HG03432 (cell line): Measurements from ENCODE around the gene DAPP1.
A peak's percentile ranks its signal among the peaks of the same experiment; 100 is the strongest.
"Not testable (repeated sequence)": the region's sequence is repeated elsewhere in the genome, so short reads cannot be mapped to it uniquely, and the experiment has no call there.

Source experiments
- ATAC-seq: cut with Tn5 transposase; IDR thresholded peaks from one replicate; pipeline ENCODE4 v1.9.1; 2021; ENCODE audit warnings: mild to moderate bottlenecking, moderate library complexity; ENCODE audit not compliant: unreplicated experiment

DAPP1 gene, protein sequence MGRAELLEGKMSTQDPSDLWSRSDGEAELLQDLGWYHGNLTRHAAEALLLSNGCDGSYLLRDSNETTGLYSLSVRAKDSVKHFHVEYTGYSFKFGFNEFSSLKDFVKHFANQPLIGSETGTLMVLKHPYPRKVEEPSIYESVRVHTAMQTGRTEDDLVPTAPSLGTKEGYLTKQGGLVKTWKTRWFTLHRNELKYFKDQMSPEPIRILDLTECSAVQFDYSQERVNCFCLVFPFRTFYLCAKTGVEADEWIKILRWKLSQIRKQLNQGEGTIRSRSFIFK

DNA sequence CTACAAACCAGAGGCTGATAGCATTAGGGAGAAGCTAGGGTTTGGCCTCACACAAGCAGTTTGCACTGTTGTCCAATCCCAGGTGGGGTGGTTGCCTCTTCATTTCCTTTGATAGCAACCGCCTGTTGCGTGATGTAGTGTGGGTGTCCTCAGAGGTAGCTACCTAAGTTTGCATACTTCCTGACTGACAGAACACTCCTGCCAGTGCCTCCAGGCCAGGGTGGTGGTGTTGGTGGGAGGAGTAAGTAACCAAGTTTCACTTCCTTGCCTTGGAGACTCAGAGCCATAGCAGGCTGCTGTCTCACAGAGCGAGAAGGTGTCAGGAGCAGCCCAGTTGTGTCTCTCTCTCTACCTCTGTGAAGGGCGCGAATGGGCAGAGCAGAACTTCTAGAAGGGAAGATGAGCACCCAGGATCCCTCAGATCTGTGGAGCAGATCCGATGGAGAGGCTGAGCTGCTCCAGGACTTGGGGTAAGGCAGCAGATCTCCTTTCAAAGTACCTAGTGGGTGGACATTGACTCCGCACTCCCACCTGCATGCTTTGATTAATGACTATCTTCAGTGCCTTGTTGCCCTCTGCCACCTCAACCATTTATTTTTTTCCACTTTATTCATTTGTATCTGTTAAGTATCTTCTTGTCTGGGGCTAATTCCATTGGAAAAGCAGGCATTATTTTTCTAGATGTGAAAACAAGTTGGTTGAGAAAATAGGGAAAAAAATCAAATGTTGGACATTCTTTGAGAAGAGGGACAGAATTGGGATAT, at the start of gene DAPP1:
Gene DAPP1 (plus strand): TSS at position 283 of the 764 bp plus-strand sequence. CDS start 87 bp downstream, at position 370.
- ATAC-seq, result peak; percentile 96

DNA sequence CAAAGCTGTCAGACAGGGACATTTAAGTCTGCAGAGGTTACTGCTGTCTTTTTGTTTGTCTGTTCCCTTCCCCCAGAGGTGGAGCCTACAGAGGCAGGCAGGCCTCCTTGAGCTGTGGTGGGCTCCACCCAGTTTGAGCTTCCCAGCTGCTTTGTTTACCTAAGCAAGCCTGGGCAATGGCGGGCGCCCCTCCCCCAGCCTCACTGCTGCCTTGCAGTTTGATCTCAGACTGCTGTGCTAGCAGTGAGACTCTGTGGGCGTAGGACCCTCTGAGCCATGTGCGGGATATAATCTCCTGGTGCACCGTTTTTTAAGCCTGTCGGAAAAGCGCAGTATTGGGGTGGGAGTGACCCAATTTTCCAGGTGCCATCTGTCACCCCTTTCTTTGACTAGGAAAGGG, 45.8 kb upstream of the DAPP1 start:
- ATAC-seq, result not testable (repeated sequence)

DNA sequence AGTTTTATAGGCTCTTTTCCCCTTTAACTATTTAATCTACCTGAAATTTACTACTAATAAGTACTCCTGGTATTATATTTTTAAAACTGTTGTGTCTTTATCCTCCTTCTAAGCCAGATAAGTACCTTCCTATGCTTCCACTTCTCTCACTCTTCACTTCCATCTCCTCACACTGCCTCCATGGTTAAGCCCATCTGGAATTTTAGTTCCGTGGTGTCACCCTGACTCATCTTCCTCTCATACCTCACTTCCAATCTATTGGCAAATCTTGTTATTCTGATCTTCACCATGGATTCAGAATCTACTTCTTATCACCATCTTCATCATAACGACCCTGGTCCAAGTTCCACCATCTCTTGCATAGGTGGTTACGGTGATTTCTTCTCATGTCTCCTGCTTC, 32.7 kb upstream of the DAPP1 start:
- no peak for ATAC-seq

DNA sequence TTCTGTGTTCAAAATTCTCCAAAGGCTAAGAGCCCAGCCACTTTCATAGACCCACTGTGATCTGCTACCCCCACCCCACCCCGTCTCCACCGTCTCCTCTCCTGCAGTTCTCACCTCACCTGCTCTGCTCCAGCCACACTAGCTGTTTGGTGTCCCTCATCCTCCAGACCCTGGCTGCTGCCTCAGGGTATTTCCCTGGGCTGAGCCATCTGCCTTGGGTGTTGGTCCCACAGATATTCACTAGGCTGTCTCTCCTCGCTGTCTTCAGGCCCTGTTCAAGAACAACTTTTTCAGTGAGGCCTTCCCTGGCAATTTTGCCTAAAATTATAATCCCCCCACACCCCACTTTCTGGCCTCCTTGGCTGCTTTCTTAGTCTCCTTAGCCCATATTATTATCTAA, 31.8 kb upstream of the DAPP1 start:
- ATAC-seq, result no peak

DNA sequence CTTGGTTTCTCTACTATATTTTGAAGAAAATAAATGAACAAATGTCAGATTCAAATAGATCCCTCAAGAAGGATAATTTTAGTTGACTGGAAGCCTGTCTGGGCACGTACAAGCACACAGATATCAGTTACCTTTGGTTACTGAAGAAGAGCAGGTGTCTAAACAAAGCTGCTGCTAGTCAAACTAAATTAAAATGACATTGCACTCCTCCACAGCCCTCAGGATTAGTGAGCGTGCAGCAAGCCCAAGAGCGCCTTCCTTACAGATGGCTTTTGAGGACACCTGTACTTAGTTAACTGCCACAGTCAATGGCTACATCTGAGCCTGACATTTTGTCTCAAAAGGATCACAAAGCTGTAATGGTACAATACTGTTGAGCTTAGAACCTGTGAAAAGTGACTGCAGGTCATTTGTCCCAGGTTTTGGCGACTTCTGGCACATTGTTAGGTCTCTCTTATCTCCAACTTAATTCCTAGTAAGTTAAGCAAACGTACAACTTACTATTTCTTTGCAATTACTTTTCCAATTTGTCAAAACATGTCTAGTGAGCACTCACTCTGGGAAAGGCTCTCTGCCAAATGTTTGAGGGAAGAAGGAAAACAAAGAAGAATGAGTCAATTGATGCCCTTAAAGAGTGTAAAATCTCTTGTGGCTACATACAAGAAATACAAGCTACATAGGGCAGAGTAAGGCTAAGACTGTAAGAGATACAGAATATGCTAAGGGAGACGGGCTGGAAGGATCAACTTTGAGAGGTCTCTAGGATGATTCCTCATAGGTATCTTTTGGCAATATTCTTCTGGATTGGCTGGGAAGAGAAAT, 25.6 kb upstream of the DAPP1 start:
- ATAC-seq, result no peak

DNA sequence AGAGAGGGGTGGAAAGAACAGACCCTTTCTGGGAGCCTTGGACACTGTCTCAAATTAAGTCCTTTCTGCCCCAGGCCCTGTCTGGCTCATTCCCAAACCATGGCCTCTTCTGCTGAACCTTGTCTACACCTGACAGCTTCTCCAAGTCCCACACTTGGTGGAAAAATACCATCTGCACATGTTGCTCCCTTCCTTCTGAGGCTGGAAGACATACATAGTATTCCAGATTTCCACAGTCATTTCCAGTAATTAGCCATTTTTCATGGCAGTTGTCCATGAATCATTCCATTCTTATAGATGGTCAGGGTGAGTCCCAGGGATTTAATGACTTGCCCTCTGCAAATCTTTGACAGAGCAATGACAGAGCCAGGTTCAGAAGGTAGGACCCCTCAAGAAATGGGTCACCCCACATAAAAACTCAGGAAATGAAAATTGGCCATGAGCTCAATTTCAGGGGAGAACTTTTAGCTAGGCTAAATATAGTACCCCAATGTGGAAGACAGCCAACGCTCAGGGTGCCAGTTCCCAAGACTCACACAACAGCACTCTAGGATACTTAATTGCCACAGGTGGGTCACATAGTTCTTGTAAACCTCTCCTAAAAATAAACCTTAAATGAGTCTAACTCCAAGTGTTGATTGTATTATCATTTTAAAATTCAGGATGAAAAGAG, 16.2 kb upstream of the DAPP1 start:
- ATAC-seq, result no peak

DNA sequence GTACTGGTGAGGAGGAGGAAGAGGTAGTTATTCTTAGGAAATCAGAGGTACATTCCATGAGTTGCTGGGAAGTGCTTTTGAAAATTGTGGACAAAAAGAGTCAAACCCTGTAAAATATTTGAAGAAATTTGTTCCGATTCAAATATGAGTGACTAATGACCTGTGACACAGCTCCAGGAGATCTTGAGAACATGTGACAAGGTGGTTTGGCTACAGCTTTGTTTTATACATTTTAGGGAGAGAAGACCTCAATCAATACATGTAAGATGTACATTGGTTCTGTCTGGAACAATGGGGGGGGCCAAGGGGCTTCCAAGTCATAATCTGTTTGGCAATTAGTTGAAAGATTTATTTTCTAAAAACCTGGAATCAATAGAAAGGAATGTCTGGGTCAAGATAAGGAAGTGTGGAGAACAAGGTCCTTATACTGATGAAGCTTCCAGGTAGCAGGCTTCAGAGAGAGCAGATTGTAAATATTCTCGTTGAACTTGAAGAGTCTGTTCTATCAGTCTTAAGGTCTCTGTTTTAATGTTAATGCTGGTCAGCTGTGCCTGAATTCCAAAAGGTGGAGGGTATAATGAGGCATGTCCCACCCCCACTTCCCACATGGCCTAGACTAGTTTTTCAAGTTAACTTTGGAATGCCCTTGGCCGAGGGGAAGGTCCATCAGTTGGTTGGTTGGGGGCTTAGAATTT, 15.5 kb upstream of the DAPP1 start:
- no peak for ATAC-seq

DNA sequence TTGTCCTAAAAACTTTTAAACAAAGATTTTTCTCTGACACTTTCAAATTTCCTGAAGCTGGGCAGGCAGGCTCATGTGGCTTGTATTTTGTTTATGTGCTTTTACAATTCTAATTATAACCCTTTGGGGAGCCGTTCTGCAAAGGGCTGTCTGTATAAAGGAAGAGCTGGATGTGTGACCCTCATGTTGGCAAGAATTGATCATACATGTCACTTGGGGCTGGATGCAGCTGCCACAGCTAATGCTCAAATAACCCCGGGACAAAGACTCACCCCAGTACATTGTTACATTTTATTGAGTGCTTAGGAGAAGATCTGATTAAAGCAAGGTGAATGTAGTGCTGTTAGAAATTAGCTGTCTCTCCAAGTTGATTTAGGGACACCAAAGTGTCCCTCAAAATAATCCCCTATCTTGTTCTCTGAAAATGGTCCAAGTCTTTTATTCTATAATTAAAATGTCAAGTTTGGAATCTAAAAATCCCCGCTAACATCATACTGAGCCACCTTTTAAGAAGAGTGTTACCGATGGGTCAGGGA, 13.0 kb upstream of the DAPP1 start:
- no peak for ATAC-seq

DNA sequence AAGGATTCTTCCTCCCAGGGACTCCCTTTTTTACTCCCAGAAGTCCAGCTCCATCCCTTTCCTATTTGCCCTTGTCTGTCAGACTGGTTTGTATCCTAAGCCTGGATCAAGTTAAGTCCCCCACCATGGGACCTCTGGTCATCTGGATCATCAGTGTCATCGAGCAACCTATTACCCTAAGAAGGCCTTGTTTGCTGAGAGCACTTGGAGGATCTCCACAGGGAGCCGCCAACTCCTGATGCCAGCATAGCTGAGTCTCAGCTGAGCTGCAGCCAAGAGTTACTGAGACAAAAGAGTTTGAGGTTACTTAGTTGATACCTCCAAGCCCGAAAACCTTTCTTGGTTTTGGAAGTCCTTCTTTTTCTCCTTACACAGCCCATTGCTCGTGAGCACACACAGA, 10.1 kb upstream of the DAPP1 start:
- no peak for ATAC-seq

DNA sequence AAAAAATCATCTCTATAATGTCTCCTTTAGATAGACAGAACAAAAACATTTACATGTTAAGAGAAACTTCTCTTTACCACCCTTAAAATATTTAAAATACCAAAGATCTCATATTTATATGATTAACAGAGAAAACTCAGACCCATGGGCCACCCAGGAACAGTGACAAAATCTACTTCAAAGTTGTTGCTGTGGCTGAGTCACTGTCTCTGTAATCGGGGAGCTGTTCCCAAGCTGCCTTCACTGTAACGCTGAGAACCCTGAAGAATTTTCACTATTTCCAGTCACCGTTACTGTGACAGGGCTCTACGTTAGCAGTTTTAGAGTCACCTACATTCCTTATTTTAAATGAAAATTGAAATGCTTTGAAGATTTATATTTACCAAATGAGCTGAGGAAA, 9.0 kb upstream of the DAPP1 start:
- no peak for ATAC-seq

DNA sequence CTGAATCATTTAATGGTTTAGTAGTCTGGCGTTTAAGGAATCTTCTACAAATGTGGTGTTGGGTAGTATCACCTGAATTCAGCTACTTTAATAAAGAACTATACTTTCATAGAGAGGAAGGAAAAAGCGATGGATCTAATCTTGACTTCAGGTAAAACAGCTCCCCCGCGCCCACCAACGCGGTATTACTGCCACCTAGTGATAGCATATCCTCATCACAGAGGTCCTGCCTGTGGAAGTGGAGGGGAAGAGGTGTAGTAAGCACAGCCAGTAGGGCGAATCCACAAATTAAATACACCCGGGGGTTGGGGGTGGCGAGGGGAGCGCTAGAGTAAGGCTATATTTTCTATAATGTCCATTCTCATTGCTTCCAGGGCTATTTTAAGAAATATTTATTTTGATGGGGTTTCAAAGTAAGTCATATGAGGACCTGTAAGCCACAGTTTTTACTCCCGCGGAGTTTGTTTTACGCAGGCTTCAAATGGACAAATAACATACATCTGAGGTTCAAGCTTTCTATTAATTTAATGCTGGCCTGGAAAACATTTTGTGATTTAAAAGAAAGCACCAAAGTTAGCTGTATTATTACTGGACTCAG, 8.3 kb upstream of the DAPP1 start:
- ATAC-seq, result peak; percentile 90

DNA sequence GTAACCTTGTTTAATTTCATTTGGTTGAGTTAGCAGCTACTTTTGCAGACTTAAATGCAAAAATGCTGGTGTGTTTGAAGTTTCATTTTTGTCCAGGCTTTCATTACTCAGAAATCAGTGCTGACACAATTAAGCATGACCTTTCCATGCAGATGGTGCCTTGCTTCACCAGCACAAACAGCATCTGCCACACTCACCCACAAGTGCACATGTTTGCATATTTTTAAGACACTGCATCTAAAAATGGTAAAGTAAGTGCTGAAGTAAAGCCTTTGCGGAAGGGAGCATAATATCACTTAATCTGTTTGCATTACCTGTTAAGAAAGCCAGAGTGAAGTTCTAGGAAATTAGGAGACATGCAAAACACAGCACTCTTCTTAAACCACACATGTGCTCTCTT, 7.3 kb upstream of the DAPP1 start:
- no peak for ATAC-seq

DNA sequence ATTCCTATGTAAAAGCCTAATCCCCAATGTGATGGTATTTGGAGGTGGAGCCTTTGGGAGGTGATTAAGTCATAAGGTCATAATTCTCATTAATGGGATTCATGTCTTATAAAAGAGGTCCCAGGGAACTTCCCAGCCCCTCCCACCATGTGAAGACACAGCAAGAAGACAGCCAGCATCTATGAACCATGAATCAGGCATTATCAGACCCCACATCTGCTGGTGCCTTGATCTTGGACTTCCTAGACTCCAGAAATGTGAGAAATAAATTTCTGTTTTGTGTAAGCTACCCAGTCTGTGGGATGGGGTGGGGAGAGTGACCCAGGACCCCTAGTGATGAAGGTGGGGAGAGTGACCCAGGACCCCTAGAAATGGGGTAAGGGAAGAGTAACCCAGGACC, 6.1 kb upstream of the DAPP1 start:
- ATAC-seq, result no peak

DNA sequence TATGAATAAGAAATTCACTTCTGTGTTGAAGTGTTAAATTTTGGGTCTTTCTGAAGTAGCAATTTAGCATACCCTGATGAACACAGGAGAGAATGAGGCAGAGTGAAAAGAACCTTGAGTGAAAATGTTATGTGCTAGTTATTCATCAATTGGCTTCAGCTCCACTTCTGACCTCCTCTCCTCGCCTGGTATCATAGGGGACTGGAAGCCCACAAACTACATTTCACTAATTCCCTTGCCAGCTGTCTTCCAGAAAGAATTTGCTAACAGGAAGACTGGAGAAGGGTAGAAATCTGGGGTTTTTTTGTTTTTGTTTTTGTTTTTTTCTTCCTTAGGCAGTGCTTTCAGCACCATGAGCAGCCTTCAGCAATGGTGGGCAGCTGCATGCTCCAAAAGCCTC, 5.5 kb upstream of the DAPP1 start:
- ATAC-seq, result no peak

DNA sequence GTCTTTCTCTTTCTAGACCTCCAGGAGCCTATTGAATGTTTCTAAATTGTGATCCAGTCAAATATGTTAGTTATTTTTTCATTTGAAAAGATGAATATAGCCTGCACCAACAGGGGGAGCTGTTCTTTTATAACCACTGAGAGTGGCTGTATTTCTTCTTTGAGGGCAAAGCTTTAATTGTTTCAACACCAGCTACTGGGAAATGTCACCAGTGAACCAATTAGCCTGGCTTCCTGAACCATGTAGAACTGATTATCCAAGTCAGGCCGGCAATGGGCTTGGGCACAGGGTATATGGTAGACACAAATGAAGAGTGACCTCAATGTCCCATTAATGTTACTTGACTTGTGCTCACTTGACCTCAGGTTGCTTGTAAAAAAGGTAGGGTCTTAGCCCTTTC, 4.8 kb upstream of the DAPP1 start:
- ATAC-seq, result no peak

DNA sequence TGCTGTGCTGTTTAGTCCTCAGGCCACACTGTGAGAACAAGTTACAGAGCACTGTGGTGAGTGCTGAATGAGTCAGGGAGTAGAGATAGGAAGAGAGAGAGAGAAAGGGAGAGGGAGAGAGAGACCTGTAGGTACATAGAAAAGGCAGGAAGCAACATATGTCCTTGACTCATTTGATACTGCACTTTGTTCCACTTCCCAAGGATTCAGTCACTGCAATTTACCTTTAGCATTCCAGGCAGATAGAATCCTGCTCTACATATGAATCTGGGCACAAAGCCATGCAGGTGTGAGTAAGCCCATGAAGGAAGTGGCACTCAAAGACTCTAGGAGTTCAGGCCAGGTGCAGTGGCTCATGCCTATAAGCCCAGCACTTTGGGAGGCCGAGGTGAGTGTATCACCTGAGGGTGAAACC, 1.0 kb upstream of the DAPP1 start:
- ATAC-seq, result no peak

DNA sequence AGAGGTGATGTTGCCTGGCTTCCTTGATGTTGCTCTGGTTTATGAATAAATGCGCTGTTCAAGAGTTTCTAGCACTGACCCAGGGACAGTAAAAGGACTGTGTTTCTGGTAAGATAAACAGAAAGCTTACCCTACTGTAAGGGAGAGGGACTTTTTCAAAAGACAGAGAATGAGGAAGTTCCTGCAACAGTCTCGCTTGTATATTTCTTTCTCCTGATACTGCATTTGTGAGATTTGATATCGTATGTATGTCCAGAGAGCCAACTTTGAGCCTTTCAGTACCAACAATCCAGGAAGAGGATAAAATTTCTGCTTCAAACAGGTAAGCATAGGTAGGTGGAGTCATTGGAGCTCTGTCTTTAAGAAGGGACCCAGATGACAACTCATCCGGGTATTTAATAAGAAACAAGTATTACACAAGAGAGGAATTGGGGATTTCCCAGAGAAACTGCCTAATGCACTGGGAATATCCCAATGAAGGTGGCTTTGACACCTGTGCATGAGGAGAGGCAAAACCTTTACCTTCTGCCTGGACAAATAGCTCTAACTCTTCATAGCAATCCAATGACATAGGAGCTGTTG, 773 bp downstream of the DAPP1 start:
- peak; percentile 17 for ATAC-seq

DNA sequence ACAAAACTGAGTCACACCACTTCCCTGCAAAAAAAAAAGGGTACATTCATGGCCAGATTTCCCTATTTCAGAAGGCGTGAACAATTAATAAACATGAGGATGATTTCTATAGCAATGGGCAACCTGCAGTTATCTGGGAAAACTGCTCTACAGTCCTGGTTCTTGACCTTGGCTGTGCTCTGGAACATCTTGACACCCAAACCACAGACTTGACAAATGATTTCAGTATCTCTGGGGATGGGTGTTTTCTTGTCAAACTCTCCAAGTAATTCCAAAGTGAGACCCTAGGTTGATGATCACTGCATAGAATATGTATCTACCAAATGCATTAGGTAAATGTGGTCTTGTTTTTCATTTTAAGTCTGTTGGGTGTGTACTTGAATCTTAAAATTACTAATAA, 2.0 kb downstream of the DAPP1 start:
- ATAC-seq, result no peak

DNA sequence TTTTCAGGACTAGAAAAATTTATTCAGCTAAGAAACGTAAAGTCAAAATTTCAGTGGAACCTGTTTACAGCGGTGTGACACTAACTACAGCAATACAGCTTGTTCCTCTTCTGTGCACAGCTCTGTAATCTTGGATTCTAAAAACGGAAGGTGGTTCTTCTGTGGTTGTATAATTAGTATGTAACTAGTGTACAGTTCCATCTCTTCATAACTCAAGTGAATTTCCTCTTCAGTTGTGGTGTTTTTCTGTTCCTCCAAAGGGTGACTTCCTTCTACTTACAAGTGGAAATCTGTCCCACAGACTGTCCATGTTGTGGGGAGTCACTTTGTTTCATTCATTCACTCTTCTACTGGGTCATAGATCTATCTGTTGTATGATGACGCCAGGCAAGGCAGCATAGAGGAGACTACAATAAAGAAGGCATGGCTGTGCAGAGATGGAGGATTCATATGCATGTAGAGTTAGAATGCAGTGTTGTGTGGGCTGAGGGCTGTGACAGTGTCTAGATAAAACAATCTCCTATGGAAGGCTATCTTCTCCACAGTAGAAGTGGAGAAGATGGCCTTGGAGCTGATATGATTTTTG, 5.4 kb downstream of the DAPP1 start:
- peak; percentile 84 for ATAC-seq
